Measurements from ENCODE around the gene CKS1B. TPM values are rescaled to one million over a fixed set of nuclear protein-coding genes. Genes with fewer than 3 reads are reported as not detected.
"Not testable (repeated sequence)": the region's sequence is repeated elsewhere in the genome, so short reads cannot be mapped to it uniquely, and the experiment has no call there.

The CKS1B gene
- total RNA-seq, 1 experiment from 2014 or later, result 295 TPM

GRCh38 chr1:154982341-154982740 lies 7.9 kb downstream of the CKS1B start:
- ChIA-PET CTCF (no interaction called here), POLR2A (ENCODE audit: low non-redundant PET) (no interaction called here)
- H3K36me3 ChIP-seq (ENCODE audit: insufficient read depth, low read length, poor library complexity, severe bottlenecking), result peaks cover 38% of the 10 kb centered on the region
- H3K4me1 ChIP-seq (ENCODE audit: insufficient read depth, low read length, poor library complexity, severe bottlenecking), result peaks cover 9% of the 10 kb centered on the region
- intact Hi-C loops (cut with micrococcal nuclease; ENCODE audit: unreplicated experiment), result no loop called here
- H3K4me3 ChIP-seq (ENCODE audit: low read depth, low read length, poor library complexity, severe bottlenecking), result peak overlapping the region; percentile 76
- TSS peak; percentile 99 for BruUV-seq (replicated peaks)
- TF ChIP-seq CTCF (conservative IDR thresholded peaks at IDR 0.05; ENCODE audit: low read depth, low read length) (no peak), EZH2 (IDR thresholded peaks at IDR 0.05; ENCODE audit: borderline replicate concordance, low read depth, low read length, poor library complexity, severe bottlenecking) (no peak)
- peak overlapping the region; percentile 75 for H3K27ac ChIP-seq (ENCODE audit: low read depth, low read length, poor library complexity, severe bottlenecking)
- no peaks in the 10 kb centered on the region for H3K9me3 ChIP-seq (ENCODE audit: low read depth, low read length, poor library complexity, severe bottlenecking)
- no peak for DNase-seq (ENCODE audit: low spot score)
- H3K27me3 ChIP-seq (replicated peaks; ENCODE audit: insufficient read depth, low read depth, low read length, poor library complexity), result no peaks in the 10 kb centered on the region

- Histone ChIP-seq H3K4me1 (ENCODE audit: insufficient read depth, low read length, poor library complexity, severe bottlenecking) (peaks cover 6% of the 10 kb centered on the region), H3K36me3 (ENCODE audit: insufficient read depth, low read length, poor library complexity, severe bottlenecking) (peaks cover 38% of the 10 kb centered on the region), H3K27ac (ENCODE audit: low read depth, low read length, poor library complexity, severe bottlenecking) (peak within 1 kb of the TSS; percentile 75), H3K9me3 (ENCODE audit: low read depth, low read length, poor library complexity, severe bottlenecking) (no peaks in the 10 kb centered on the region), H3K27me3 (replicated peaks; ENCODE audit: insufficient read depth, low read depth, low read length, poor library complexity) (no peaks in the 10 kb centered on the region), H3K4me3 (ENCODE audit: low read depth, low read length, poor library complexity, severe bottlenecking) (peak within 1 kb of the TSS; percentile 76)
- TF ChIP-seq EZH2 (IDR thresholded peaks at IDR 0.05; ENCODE audit: borderline replicate concordance, low read depth, low read length, poor library complexity, severe bottlenecking), result no peak
- no peak for TF ChIP-seq CTCF (conservative IDR thresholded peaks at IDR 0.05; ENCODE audit: low read depth, low read length)
- intact Hi-C loops (cut with micrococcal nuclease; ENCODE audit: unreplicated experiment), result no loop called here
- POLR2A ChIA-PET (ENCODE audit: low non-redundant PET), result interaction anchor here (0.7 kb wide), 1 partner anchor 35 kb away, joined by 4 read pairs; no protein-coding TSS in a partner anchor
- CTCF ChIA-PET, result interaction anchor here (0.6 to 0.7 kb wide), 2 partner anchors 12 to 504 kb away, joined by 3 to 4 read pairs; no protein-coding TSS in a partner anchor
- BruUV-seq (replicated peaks), result no TSS peak
- peak; percentile 100 for DNase-seq (ENCODE audit: low spot score)
Observed at GRCh38 chr1:154982897-154983648, 8.6 kb downstream of the CKS1B start, which contains the start of gene FLAD1. Gene FLAD1, plus strand, starts transcription at chr1:154983344. Its CDS starts 351 bp downstream, at chr1:154983695.

- CTCF ChIA-PET, result interaction anchor here (0.7 kb wide), 2 partner anchors 28 to 504 kb away, joined by 3 to 6 read pairs; partner anchors contain the start of gene PBXIP1
- peak overlapping the region; percentile 67 for H3K27ac ChIP-seq (ENCODE audit: low read depth, low read length, poor library complexity, severe bottlenecking)
Observed at GRCh38 chr1:154983776-154984466, 9.4 kb downstream of the CKS1B start.

GRCh38 chr1:154986736-154987135 lies 12.3 kb downstream of the CKS1B start:
- H3K9me3 ChIP-seq (ENCODE audit: low read depth, low read length, poor library complexity, severe bottlenecking); intact Hi-C loops (cut with micrococcal nuclease; ENCODE audit: unreplicated experiment); H3K27ac ChIP-seq (ENCODE audit: low read depth, low read length, poor library complexity, severe bottlenecking); H3K4me3 ChIP-seq (ENCODE audit: low read depth, low read length, poor library complexity, severe bottlenecking); H3K27me3 ChIP-seq (replicated peaks; ENCODE audit: insufficient read depth, low read depth, low read length, poor library complexity); DNase-seq (ENCODE audit: low spot score); H3K4me1 ChIP-seq (ENCODE audit: insufficient read depth, low read length, poor library complexity, severe bottlenecking); POLR2A ChIA-PET (ENCODE audit: low non-redundant PET); BruUV-seq (replicated peaks): not testable (repeated sequence)
- peaks cover 40% of the 10 kb centered on the region for H3K36me3 ChIP-seq (ENCODE audit: insufficient read depth, low read length, poor library complexity, severe bottlenecking)
- CTCF ChIA-PET, result interaction anchor here (0.6 to 1.3 kb wide), 2 partner anchors 12 to 46 kb away, joined by 5 to 7 read pairs; no protein-coding TSS in a partner anchor

More at GRCh38 chr1:154983776-154984466, 9.4 kb downstream of the CKS1B start:
- Histone ChIP-seq H3K27me3 (replicated peaks; ENCODE audit: insufficient read depth, low read depth, low read length, poor library complexity) (no peaks in the 10 kb centered on the region), H3K4me1 (ENCODE audit: insufficient read depth, low read length, poor library complexity, severe bottlenecking) (peaks cover 6% of the 10 kb centered on the region), H3K9me3 (ENCODE audit: low read depth, low read length, poor library complexity, severe bottlenecking) (no peaks in the 10 kb centered on the region), H3K4me3 (ENCODE audit: low read depth, low read length, poor library complexity, severe bottlenecking) (peak overlapping the region; percentile 76), H3K36me3 (ENCODE audit: insufficient read depth, low read length, poor library complexity, severe bottlenecking) (peaks cover 41% of the 10 kb centered on the region)
- TF ChIP-seq CTCF (conservative IDR thresholded peaks at IDR 0.05; ENCODE audit: low read depth, low read length), result no peak
- no peak for TF ChIP-seq EZH2 (IDR thresholded peaks at IDR 0.05; ENCODE audit: borderline replicate concordance, low read depth, low read length, poor library complexity, severe bottlenecking)
- intact Hi-C loops (cut with micrococcal nuclease; ENCODE audit: unreplicated experiment), result no loop called here
- POLR2A ChIA-PET (ENCODE audit: low non-redundant PET), result interaction anchor here (0.7 kb wide), 1 partner anchor 34 kb away, joined by 4 read pairs; no protein-coding TSS in a partner anchor
- no peak for DNase-seq (ENCODE audit: low spot score)
- no TSS peak for BruUV-seq (replicated peaks)
